ENCODE data around the gene AP1G1. TPM values are rescaled to one million over a fixed set of nuclear protein-coding genes. Genes with fewer than 3 reads are reported as not detected.

Gene AP1G1
- total RNA-seq, 1 experiment from 2014 or later = 139 TPM

- POLR2A ChIA-PET = no interaction called here
- intact Hi-C loops (cut with micrococcal nuclease; ENCODE audit: unreplicated experiment) = no loop called here
- Histone ChIP-seq H3K27me3 (replicated peaks; ENCODE audit: control insufficient read depth, insufficient read depth, low read length) (no peaks in the 10 kb centered on the region), H3K4me1 (peaks cover 10% of the 10 kb centered on the region), H3K9me3 (no peaks in the 10 kb centered on the region), H3K36me3 (ENCODE audit: control insufficient read depth, insufficient read depth, low read length) (peaks cover 2% of the 10 kb centered on the region), H3K4me3 (ENCODE audit: low read depth, low read length) (no peak overlapping the region)
- Mint-ChIP-seq H3K9me3 (ENCODE audit: unreplicated experiment) (no peaks in the 10 kb centered on the region), H3K27me3 (ENCODE audit: insufficient read depth, unreplicated experiment) (no peaks in the 10 kb centered on the region), H3K4me1 (ENCODE audit: low read depth, unreplicated experiment) (peaks cover 10% of the 10 kb centered on the region), H3K4me3 (ENCODE audit: unreplicated experiment) (no peak overlapping the region), H3K36me3 (ENCODE audit: insufficient read depth, unreplicated experiment) (peaks cover 64% of the 10 kb centered on the region), H3K27ac (ENCODE audit: unreplicated experiment) (peak overlapping the region; percentile 55)
- CTCF ChIA-PET = no interaction called here
- BruUV-seq (replicated peaks) = no TSS peak
- DNase-seq = no peak
- TF ChIP-seq CTCF (IDR thresholded peaks at IDR 0.05; ENCODE audit: insufficient read depth in 1 of 2, low read depth in 1 of 2, low read length in 1 of 2, severe bottlenecking in 1 of 2, unreplicated experiment in 1 of 2) = no peak
Measured at GRCh38 chr16:71781741-71782140, 26.9 kb downstream of the AP1G1 start.

GRCh38 chr16:71780521-71781089, 28.0 kb downstream of the AP1G1 start:
- H3K4me3 ChIP-seq (ENCODE audit: low read depth, low read length) = no peak overlapping the region
- TF ChIP-seq CTCF (IDR thresholded peaks at IDR 0.05; ENCODE audit: insufficient read depth in 1 of 2, low read depth in 1 of 2, low read length in 1 of 2, severe bottlenecking in 1 of 2, unreplicated experiment in 1 of 2) = no peak
- no peaks in the 10 kb centered on the region for H3K27me3 Mint-ChIP-seq (ENCODE audit: insufficient read depth, unreplicated experiment)
- H3K27me3 ChIP-seq (replicated peaks; ENCODE audit: control insufficient read depth, insufficient read depth, low read length) = no peaks in the 10 kb centered on the region
- H3K4me1 Mint-ChIP-seq (ENCODE audit: low read depth, unreplicated experiment) = peaks cover 10% of the 10 kb centered on the region
- BruUV-seq (replicated peaks) = no TSS peak
- H3K9me3 ChIP-seq = no peaks in the 10 kb centered on the region
- ChIA-PET POLR2A (no interaction called here), CTCF (interaction anchor here (0.5 to 0.8 kb wide), 3 partner anchors 8 to 432 kb away, joined by 3 to 4 read pairs (median 3); no protein-coding TSS in a partner anchor)
- H3K9me3 Mint-ChIP-seq (ENCODE audit: unreplicated experiment) = no peaks in the 10 kb centered on the region
- H3K36me3 Mint-ChIP-seq (ENCODE audit: insufficient read depth, unreplicated experiment) = peaks cover 64% of the 10 kb centered on the region
- H3K27ac Mint-ChIP-seq (ENCODE audit: unreplicated experiment) = no peak overlapping the region
- H3K36me3 ChIP-seq (ENCODE audit: control insufficient read depth, insufficient read depth, low read length) = peaks cover 2% of the 10 kb centered on the region
- peaks cover 10% of the 10 kb centered on the region for H3K4me1 ChIP-seq
- H3K4me3 Mint-ChIP-seq (ENCODE audit: unreplicated experiment) = no peak overlapping the region
- no peak for DNase-seq
- intact Hi-C loops (cut with micrococcal nuclease; ENCODE audit: unreplicated experiment) = no loop called here

- no TSS peak for BruUV-seq (replicated peaks)
- peaks cover 10% of the 10 kb centered on the region for H3K4me1 Mint-ChIP-seq (ENCODE audit: low read depth, unreplicated experiment)
- peaks cover 2% of the 10 kb centered on the region for H3K36me3 ChIP-seq (ENCODE audit: control insufficient read depth, insufficient read depth, low read length)
- no peaks in the 10 kb centered on the region for H3K9me3 Mint-ChIP-seq (ENCODE audit: unreplicated experiment)
- H3K27ac Mint-ChIP-seq (ENCODE audit: unreplicated experiment) = no peak overlapping the region
- H3K27me3 ChIP-seq (replicated peaks; ENCODE audit: control insufficient read depth, insufficient read depth, low read length) = no peaks in the 10 kb centered on the region
- peaks cover 10% of the 10 kb centered on the region for H3K4me1 ChIP-seq
- H3K9me3 ChIP-seq = no peaks in the 10 kb centered on the region
- DNase-seq = no peak
- no peak overlapping the region for H3K4me3 Mint-ChIP-seq (ENCODE audit: unreplicated experiment)
- POLR2A ChIA-PET = no interaction called here
- H3K4me3 ChIP-seq (ENCODE audit: low read depth, low read length) = no peak overlapping the region
- CTCF ChIA-PET = no interaction called here
- H3K27me3 Mint-ChIP-seq (ENCODE audit: insufficient read depth, unreplicated experiment) = no peaks in the 10 kb centered on the region
- peaks cover 65% of the 10 kb centered on the region for H3K36me3 Mint-ChIP-seq (ENCODE audit: insufficient read depth, unreplicated experiment)
- intact Hi-C loops (cut with micrococcal nuclease; ENCODE audit: unreplicated experiment) = no loop called here
- no peak for TF ChIP-seq CTCF (IDR thresholded peaks at IDR 0.05; ENCODE audit: insufficient read depth in 1 of 2, low read depth in 1 of 2, low read length in 1 of 2, severe bottlenecking in 1 of 2, unreplicated experiment in 1 of 2)
Measured at GRCh38 chr16:71778780-71779179, 29.9 kb downstream of the AP1G1 start.

All from Caco-2 (cell line).